ENCODE results near the gene APBA2. TPM values are rescaled to one million over a fixed set of nuclear protein-coding genes. Genes with fewer than 3 reads are reported as not detected.

The APBA2 gene
- total and polyA plus RNA-seq, 7 donors, result 0.46 to 10.7 (median 1.5) TPM

- intact Hi-C loops (cut with DNase I), result loop anchor here (5.0 kb wide), 2 partner anchors 48 to 52 kb away; no protein-coding TSS in a partner anchor
- Histone ChIP-seq H3K36me3 (no peaks in the 10 kb centered on the region), H3K9me3 (no peaks in the 10 kb centered on the region), H3K4me3 (no peak overlapping the region), H3K27ac (no peak overlapping the region), H3K4me1 (no peaks in the 10 kb centered on the region), H3K27me3 (peaks cover 0 to 9% (median 0%) of the 10 kb centered on the region in 3 donors)
- 79 to 84% methylated on average over 13 of the region's 13 CpGs for WGBS, 2 donors
- peak; percentile 6 for DNase-seq
- TF ChIP-seq POLR2AphosphoS5 (IDR thresholded peaks at IDR 0.05) (no peak), EP300 (IDR thresholded peaks at IDR 0.05) (no peak), POLR2A (IDR thresholded peaks at IDR 0.05) (no peak)
Measured at GRCh38 chr15:28919679-28920655, 34.2 kb downstream of the APBA2 start.

- Histone ChIP-seq H3K4me1 (no peaks in the 10 kb centered on the region), H3K4me3 (no peak overlapping the region), H3K27me3 (peaks cover 0 to 9% (median 0%) of the 10 kb centered on the region in 3 donors), H3K36me3 (no peaks in the 10 kb centered on the region), H3K27ac (no peak overlapping the region), H3K9me3 (no peaks in the 10 kb centered on the region)
- intact Hi-C loops (cut with DNase I), result loop anchor here (5.0 kb wide), 1 partner anchor 49 kb away; no protein-coding TSS in a partner anchor
- 65 to 73% methylated on average over 5 of the region's 5 CpGs for WGBS, 2 donors
- DNase-seq, result peak; percentile 24
- TF ChIP-seq EP300 (IDR thresholded peaks at IDR 0.05) (no peak), CTCF (IDR thresholded peaks at IDR 0.05) (no peak), POLR2A (IDR thresholded peaks at IDR 0.05) (no peak), POLR2AphosphoS5 (IDR thresholded peaks at IDR 0.05) (no peak)
Measured at GRCh38 chr15:28920781-28921331, 35.1 kb downstream of the APBA2 start.

GRCh38 chr15:28921336-28921735, 35.6 kb downstream of the APBA2 start:
- 70 to 73% methylated on average over 10 of the region's 10 CpGs for WGBS, 2 donors
- peak; percentile 15 for DNase-seq
- TF ChIP-seq POLR2A (IDR thresholded peaks at IDR 0.05) (no peak), CTCF (IDR thresholded peaks at IDR 0.05) (no peak), POLR2AphosphoS5 (IDR thresholded peaks at IDR 0.05) (no peak), EP300 (IDR thresholded peaks at IDR 0.05) (no peak)
- H3K4me1 ChIP-seq, result no peaks in the 10 kb centered on the region
- H3K36me3 ChIP-seq, result no peaks in the 10 kb centered on the region
- H3K4me3 ChIP-seq, result no peak overlapping the region
- H3K27me3 ChIP-seq, result peaks cover 0 to 9% (median 0%) of the 10 kb centered on the region in 3 donors
- intact Hi-C loops (cut with DNase I), result loop anchor here (5.0 kb wide), 1 partner anchor 49 kb away; no protein-coding TSS in a partner anchor
- H3K27ac ChIP-seq, result no peak overlapping the region
- H3K9me3 ChIP-seq, result no peaks in the 10 kb centered on the region

GRCh38 chr15:28921919-28922706, 36.3 kb downstream of the APBA2 start:
- peak; percentile 55 for DNase-seq
- Histone ChIP-seq H3K4me1 (no peaks in the 10 kb centered on the region), H3K9me3 (no peaks in the 10 kb centered on the region), H3K4me3 (no peak overlapping the region), H3K27ac (no peak overlapping the region), H3K36me3 (no peaks in the 10 kb centered on the region), H3K27me3 (peaks cover 0 to 9% (median 0%) of the 10 kb centered on the region in 3 donors)
- no peak for TF ChIP-seq CTCF (IDR thresholded peaks at IDR 0.05)
- TF ChIP-seq EP300 (IDR thresholded peaks at IDR 0.05), result no peak
- TF ChIP-seq POLR2AphosphoS5 (IDR thresholded peaks at IDR 0.05), result no peak
- no peak for TF ChIP-seq POLR2A (IDR thresholded peaks at IDR 0.05)
- intact Hi-C loops (cut with DNase I), result loop anchor here (5.0 kb wide), 1 partner anchor 50 kb away; no protein-coding TSS in a partner anchor
- 73 to 81% methylated on average over 12 of the region's 12 CpGs for WGBS, 2 donors

All from sigmoid colon (tissue), 7 donors.